ENCODE data around the gene SLC26A8.

DNA sequence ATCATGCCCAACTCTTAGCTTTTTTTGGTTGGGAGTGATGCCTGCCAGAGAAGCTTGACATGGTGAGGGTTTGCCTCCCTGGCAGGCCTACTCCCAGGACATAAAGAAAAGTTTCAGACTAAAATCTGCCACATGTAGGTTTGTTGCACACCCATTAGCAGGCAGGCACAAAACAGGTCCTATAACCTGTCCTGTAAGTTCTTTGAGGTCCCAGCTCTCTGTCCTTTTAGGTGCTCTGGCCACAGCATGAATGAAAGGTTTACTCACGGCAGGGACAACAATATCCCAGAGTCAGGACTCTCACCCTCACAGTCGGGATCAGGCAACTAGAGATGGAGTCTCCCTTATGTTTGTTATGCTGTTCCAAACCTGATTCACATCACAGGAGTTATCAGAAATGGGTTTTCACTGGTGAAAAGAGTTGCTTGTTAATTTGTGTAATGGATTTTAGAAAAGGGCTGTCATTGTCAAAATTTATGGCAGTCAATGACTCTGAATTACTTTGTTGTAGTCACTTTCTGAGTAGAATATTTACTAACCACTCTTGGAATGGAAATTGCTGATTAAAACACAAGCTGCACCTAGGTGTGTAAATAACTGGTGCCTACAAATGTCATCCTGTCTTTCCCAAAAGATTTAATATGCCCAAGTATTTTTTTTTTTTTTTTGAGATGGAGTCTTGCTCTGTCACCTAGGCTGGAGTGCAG is 97.8 kb downstream of the SLC26A8 start:
- no peak for TF ChIP-seq ZFX (IDR thresholded peaks at IDR 0.05)
- TF ChIP-seq, protein P1, sequence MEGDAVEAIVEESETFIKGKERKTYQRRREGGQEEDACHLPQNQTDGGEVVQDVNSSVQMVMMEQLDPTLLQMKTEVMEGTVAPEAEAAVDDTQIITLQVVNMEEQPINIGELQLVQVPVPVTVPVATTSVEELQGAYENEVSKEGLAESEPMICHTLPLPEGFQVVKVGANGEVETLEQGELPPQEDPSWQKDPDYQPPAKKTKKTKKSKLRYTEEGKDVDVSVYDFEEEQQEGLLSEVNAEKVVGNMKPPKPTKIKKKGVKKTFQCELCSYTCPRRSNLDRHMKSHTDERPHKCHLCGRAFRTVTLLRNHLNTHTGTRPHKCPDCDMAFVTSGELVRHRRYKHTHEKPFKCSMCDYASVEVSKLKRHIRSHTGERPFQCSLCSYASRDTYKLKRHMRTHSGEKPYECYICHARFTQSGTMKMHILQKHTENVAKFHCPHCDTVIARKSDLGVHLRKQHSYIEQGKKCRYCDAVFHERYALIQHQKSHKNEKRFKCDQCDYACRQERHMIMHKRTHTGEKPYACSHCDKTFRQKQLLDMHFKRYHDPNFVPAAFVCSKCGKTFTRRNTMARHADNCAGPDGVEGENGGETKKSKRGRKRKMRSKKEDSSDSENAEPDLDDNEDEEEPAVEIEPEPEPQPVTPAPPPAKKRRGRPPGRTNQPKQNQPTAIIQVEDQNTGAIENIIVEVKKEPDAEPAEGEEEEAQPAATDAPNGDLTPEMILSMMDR (conservative IDR thresholded peaks at IDR 0.05), result no peak
